Astrocyte (in vitro differentiated cells and primary cell): ENCODE results near the gene HMCES. TPM values are rescaled to one million over a fixed set of nuclear protein-coding genes. Genes with fewer than 3 reads are reported as not detected.

Experiments used
- DNase-seq: peaks from one replicate; pipeline ENCODE4 v3.0.0-alpha.2; 2010; ENCODE audit warnings: low read depth
- FAIRE-seq: peaks from 2 replicates; lab custom pipeline; 2011; peaks lifted over from hg19 to GRCh38; lab: Jason Lieb, UNC
- H2AFZ ChIP-seq: 2 replicates; pipeline ENCODE4 v1.6.0; 2012; ENCODE audit warnings: low read depth, low read length, inconsistent platforms
- H3K27ac ChIP-seq: 2 replicates; pipeline ENCODE4 v1.5.1; 2011; ENCODE audit warnings: low read depth, low read length, inconsistent platforms
- H3K27me3 ChIP-seq: 2 replicates; pipeline ENCODE4 v1.6.0; 2011; ENCODE audit warnings: low read length, inconsistent platforms; ENCODE audit not compliant: insufficient read depth
- H3K36me3 ChIP-seq: 2 replicates; pipeline ENCODE4 v1.5.1; 2011; ENCODE audit warnings: low read length, inconsistent platforms; ENCODE audit not compliant: insufficient read depth
- H3K4me1 ChIP-seq: 2 replicates; pipeline ENCODE4 v1.5.1; 2011; ENCODE audit warnings: low read length, inconsistent platforms; ENCODE audit not compliant: insufficient read depth
- H3K4me2 ChIP-seq: 2 replicates; pipeline ENCODE4 v1.6.0; 2012; ENCODE audit warnings: low read length, inconsistent platforms
- H3K4me3 ChIP-seq: 2 replicates; pipeline ENCODE4 v1.5.1; 2011; ENCODE audit warnings: low read depth, mild to moderate bottlenecking, low read length, inconsistent platforms; ENCODE audit not compliant: insufficient read depth
- H3K79me2 ChIP-seq: 2 replicates; pipeline ENCODE4 v1.6.0; 2012; ENCODE audit warnings: mild to moderate bottlenecking, low read length, inconsistent platforms; ENCODE audit not compliant: insufficient read depth
- H3K9ac ChIP-seq: 2 replicates; pipeline ENCODE4 v1.6.0; 2012; ENCODE audit warnings: mild to moderate bottlenecking, low read length, inconsistent platforms
- H3K9me3 ChIP-seq: 2 replicates; pipeline ENCODE4 v1.5.1; 2012; ENCODE audit warnings: low read depth, mild to moderate bottlenecking, low read length, inconsistent platforms; ENCODE audit not compliant: insufficient read depth
- H4K20me1 ChIP-seq: 2 replicates; pipeline ENCODE4 v1.6.0; 2012; ENCODE audit warnings: low read length, inconsistent platforms; ENCODE audit not compliant: insufficient read depth
- H3K27ac Mint-ChIP-seq: one replicate; pipeline ENCODE4 v1.8.0; 2021; ENCODE audit warnings: mild to moderate bottlenecking, mixed read lengths; ENCODE audit not compliant: unreplicated experiment
- H3K27me3 Mint-ChIP-seq: one replicate; pipeline ENCODE4 v1.8.0; 2021; ENCODE audit warnings: low read depth, mixed read lengths; ENCODE audit not compliant: unreplicated experiment
- H3K36me3 Mint-ChIP-seq: one replicate; pipeline ENCODE4 v1.8.0; 2021; ENCODE audit warnings: low read depth, mixed read lengths; ENCODE audit not compliant: unreplicated experiment
- H3K4me1 Mint-ChIP-seq: one replicate; pipeline ENCODE4 v1.8.0; 2021; ENCODE audit warnings: low read depth, mixed read lengths; ENCODE audit not compliant: unreplicated experiment
- H3K4me3 Mint-ChIP-seq: one replicate; pipeline ENCODE4 v1.8.0; 2021; ENCODE audit warnings: mild to moderate bottlenecking, moderate library complexity, mixed read lengths; ENCODE audit not compliant: unreplicated experiment
- H3K9me3 Mint-ChIP-seq: one replicate; pipeline ENCODE4 v1.8.0; 2021; ENCODE audit warnings: mild to moderate bottlenecking, mixed read lengths; ENCODE audit not compliant: unreplicated experiment
- CTCF ChIP-seq: IDR thresholded peaks from 2 replicates; pipeline ENCODE4 v1.5.1; 2011; ENCODE audit warnings: low read depth, mild to moderate bottlenecking, inconsistent platforms, low read length, moderate library complexity; ENCODE audit not compliant: insufficient read depth
- EZH2 ChIP-seq: IDR thresholded peaks from 2 replicates; pipeline ENCODE4 v1.6.1; 2012; ENCODE audit warnings: mild to moderate bottlenecking, low read length, inconsistent platforms; ENCODE audit not compliant: insufficient read depth
- total RNA-seq: library from RNA; stranded (reverse); gene quantifications from 2 replicates; pipeline ENCODE4 v1.2.1, GENCODE V29; 2021

Gene HMCES
- total RNA-seq, 1 donor from 2014 or later: 27.4 TPM

GRCh38 chr3:129345281-129345680 is 66.6 kb downstream of the HMCES start:
- Histone ChIP-seq H3K9me3 (no peaks in the 10 kb centered on the region), H3K4me1 (peaks cover 9% of the 10 kb centered on the region), H3K36me3 (no peaks in the 10 kb centered on the region), H3K9ac (no peak overlapping the region), H3K79me2 (no peaks in the 10 kb centered on the region), H3K4me3 (no peak overlapping the region), H2AFZ (no peak overlapping the region), H3K27me3 (peaks cover 16% of the 10 kb centered on the region), H3K4me2 (no peak overlapping the region), H3K27ac (no peak overlapping the region), H4K20me1 (no peaks in the 10 kb centered on the region)
- peaks cover 38% of the 10 kb centered on the region for H3K27me3 Mint-ChIP-seq
- H3K4me1 Mint-ChIP-seq: peaks cover 6% of the 10 kb centered on the region
- H3K27ac Mint-ChIP-seq: no peak overlapping the region
- FAIRE-seq (no peak), DNase-seq (no peak)
- H3K4me3 Mint-ChIP-seq: no peak overlapping the region
- peaks cover 2% of the 10 kb centered on the region for H3K36me3 Mint-ChIP-seq
- H3K9me3 Mint-ChIP-seq: no peaks in the 10 kb centered on the region
- no peak for TF ChIP-seq EZH2
- no peak for TF ChIP-seq CTCF

GRCh38 chr3:129345971-129346370 is 67.3 kb downstream of the HMCES start:
- Histone ChIP-seq H3K4me3 (no peak overlapping the region), H3K79me2 (no peaks in the 10 kb centered on the region), H3K9ac (no peak overlapping the region), H3K36me3 (no peaks in the 10 kb centered on the region), H3K4me1 (peaks cover 9% of the 10 kb centered on the region), H4K20me1 (no peaks in the 10 kb centered on the region), H3K27ac (no peak overlapping the region), H3K9me3 (no peaks in the 10 kb centered on the region), H3K27me3 (peaks cover 16% of the 10 kb centered on the region), H3K4me2 (no peak overlapping the region), H2AFZ (no peak overlapping the region)
- no peak for FAIRE-seq
- Mint-ChIP-seq H3K36me3 (peaks cover 2% of the 10 kb centered on the region), H3K9me3 (no peaks in the 10 kb centered on the region), H3K27me3 (peaks cover 41% of the 10 kb centered on the region), H3K4me1 (peaks cover 6% of the 10 kb centered on the region), H3K27ac (no peak overlapping the region), H3K4me3 (no peak overlapping the region)
- TF ChIP-seq CTCF: no peak
- no peak for TF ChIP-seq EZH2
- no peak for DNase-seq

- DNase-seq (no peak), FAIRE-seq (no peak)
- Mint-ChIP-seq H3K4me3 (no peak overlapping the region), H3K27ac (no peak overlapping the region), H3K9me3 (no peaks in the 10 kb centered on the region), H3K4me1 (peaks cover 6% of the 10 kb centered on the region), H3K27me3 (peaks cover 41% of the 10 kb centered on the region), H3K36me3 (peaks cover 2% of the 10 kb centered on the region)
- Histone ChIP-seq H4K20me1 (no peaks in the 10 kb centered on the region), H3K4me3 (no peak overlapping the region), H3K4me2 (no peak overlapping the region), H3K4me1 (peaks cover 9% of the 10 kb centered on the region), H3K27ac (no peak overlapping the region), H3K9me3 (no peaks in the 10 kb centered on the region), H3K27me3 (peaks cover 16% of the 10 kb centered on the region), H2AFZ (no peak overlapping the region), H3K9ac (no peak overlapping the region), H3K36me3 (no peaks in the 10 kb centered on the region), H3K79me2 (no peaks in the 10 kb centered on the region)
- TF ChIP-seq CTCF (no peak), EZH2 (no peak)
Observed at GRCh38 chr3:129346695-129347457, 68.2 kb downstream of the HMCES start.
